ENCODE data around the gene TRAPPC5. TPM values are rescaled to one million over a fixed set of nuclear protein-coding genes. Genes with fewer than 3 reads are reported as not detected.

TRAPPC5 gene
- polyA plus RNA-seq, 1 donor (not counting 4 experiments of a cell fraction or from before 2014, with no cell fraction given): 54.8 TPM

- Histone ChIP-seq H3K27ac (ENCODE audit: control insufficient read depth, insufficient read depth, low read length) (no peak overlapping the region), H3K27me3 (ENCODE audit: control insufficient read depth, extremely low read depth, insufficient read depth, low read length) (no peaks in the 10 kb centered on the region), H3K4me1 (ENCODE audit: control insufficient read depth, extremely low read depth, insufficient read depth, low read length) (peaks cover 4% of the 10 kb centered on the region), H3K9me1 (ENCODE audit: control insufficient read depth, extremely low read depth, insufficient read depth, low read length) (peaks cover 2% of the 10 kb centered on the region), H3K4me2 (ENCODE audit: control insufficient read depth, extremely low read depth, insufficient read depth, low read depth, low read length) (no peak overlapping the region), H2AFZ (ENCODE audit: control insufficient read depth, low read length) (no peak overlapping the region), H3K36me3 (ENCODE audit: control insufficient read depth in 2 of 2, extremely low read depth in 1 of 2, insufficient read depth in 2 of 2, low read length in 2 of 2) (peaks cover 4 to 7% of the 10 kb centered on the region in 2 experiments), H3K9me3 (ENCODE audit: control insufficient read depth, low read depth, low read length) (no peaks in the 10 kb centered on the region), H4K20me1 (ENCODE audit: control insufficient read depth, extremely low read depth, insufficient read depth, low read length) (no peaks in the 10 kb centered on the region), H3K79me2 (ENCODE audit: control insufficient read depth, insufficient read depth, low read length) (no peaks in the 10 kb centered on the region), H3K4me3 (ENCODE audit: control insufficient read depth in 2 of 3, extremely low read depth in 1 of 3, insufficient read depth in 2 of 3, low read depth in 1 of 3, low read length in 3 of 3) (no peak overlapping the region), H3K9ac (ENCODE audit: control insufficient read depth, extremely low read depth, insufficient read depth, low read length) (no peak overlapping the region)
- no peak for FAIRE-seq
- no peak for DNase-seq (ENCODE audit: low read depth, low spot score)
- dilution Hi-C loops (cut with MboI; ENCODE audit: extremely low pct_ligation_motif_present, low sequenced_read_pairs): no loop called here
- no peak for TF ChIP-seq EZH2 (IDR thresholded peaks at IDR 0.05; ENCODE audit: low read length)
- no peak for TF ChIP-seq CTCF (optimal IDR thresholded peaks at IDR 0.05 in 1 of 3, IDR thresholded peaks at IDR 0.05 in 1 of 3, conservative IDR thresholded peaks at IDR 0.05 in 1 of 3; ENCODE audit: extremely low read depth in 1 of 3, insufficient read depth in 2 of 3, low read length in 3 of 3)
Observed at GRCh38 chr19:7650148-7650547, 30.5 kb upstream of the TRAPPC5 start.

GRCh38 chr19:7652061-7652641, 28.5 kb upstream of the TRAPPC5 start:
- Histone ChIP-seq H3K4me3 (ENCODE audit: control insufficient read depth in 2 of 3, extremely low read depth in 1 of 3, insufficient read depth in 2 of 3, low read depth in 1 of 3, low read length in 3 of 3) (peak overlapping the region in 1 of 3 experiments; percentile 42), H3K27me3 (ENCODE audit: control insufficient read depth, extremely low read depth, insufficient read depth, low read length) (no peaks in the 10 kb centered on the region), H3K79me2 (ENCODE audit: control insufficient read depth, insufficient read depth, low read length) (no peaks in the 10 kb centered on the region), H3K27ac (ENCODE audit: control insufficient read depth, insufficient read depth, low read length) (no peak overlapping the region), H4K20me1 (ENCODE audit: control insufficient read depth, extremely low read depth, insufficient read depth, low read length) (no peaks in the 10 kb centered on the region), H3K9me1 (ENCODE audit: control insufficient read depth, extremely low read depth, insufficient read depth, low read length) (peaks cover 2% of the 10 kb centered on the region), H2AFZ (ENCODE audit: control insufficient read depth, low read length) (peak overlapping the region; percentile 67), H3K36me3 (ENCODE audit: control insufficient read depth in 2 of 2, extremely low read depth in 1 of 2, insufficient read depth in 2 of 2, low read length in 2 of 2) (peaks cover 3 to 4% of the 10 kb centered on the region in 2 experiments), H3K4me1 (ENCODE audit: control insufficient read depth, extremely low read depth, insufficient read depth, low read length) (peaks cover 4% of the 10 kb centered on the region), H3K9me3 (ENCODE audit: control insufficient read depth, low read depth, low read length) (no peaks in the 10 kb centered on the region), H3K4me2 (ENCODE audit: control insufficient read depth, extremely low read depth, insufficient read depth, low read depth, low read length) (peak overlapping the region; percentile 87), H3K9ac (ENCODE audit: control insufficient read depth, extremely low read depth, insufficient read depth, low read length) (no peak overlapping the region)
- DNase-seq (ENCODE audit: low read depth, low spot score) (no peak), FAIRE-seq (peak; percentile 64)
- TF ChIP-seq CTCF (optimal IDR thresholded peaks at IDR 0.05 in 1 of 3, IDR thresholded peaks at IDR 0.05 in 1 of 3, conservative IDR thresholded peaks at IDR 0.05 in 1 of 3; ENCODE audit: extremely low read depth in 1 of 3, insufficient read depth in 2 of 3, low read length in 3 of 3) (peak; percentile 78 to 95 (median 87)), EZH2 (IDR thresholded peaks at IDR 0.05; ENCODE audit: low read length) (no peak)
- dilution Hi-C loops (cut with MboI; ENCODE audit: extremely low pct_ligation_motif_present, low sequenced_read_pairs): no loop called here

Data from keratinocyte (primary cell).